Measurements from ENCODE around the gene EIF3A.
"Not testable (repeated sequence)": the region's sequence is repeated elsewhere in the genome, so short reads cannot be mapped to it uniquely, and the experiment has no call there.

The EIF3A gene

GRCh38 chr10:119049777-119050176 lies 30.8 kb downstream of the EIF3A start:
- no peak for DNase-seq

DNA sequence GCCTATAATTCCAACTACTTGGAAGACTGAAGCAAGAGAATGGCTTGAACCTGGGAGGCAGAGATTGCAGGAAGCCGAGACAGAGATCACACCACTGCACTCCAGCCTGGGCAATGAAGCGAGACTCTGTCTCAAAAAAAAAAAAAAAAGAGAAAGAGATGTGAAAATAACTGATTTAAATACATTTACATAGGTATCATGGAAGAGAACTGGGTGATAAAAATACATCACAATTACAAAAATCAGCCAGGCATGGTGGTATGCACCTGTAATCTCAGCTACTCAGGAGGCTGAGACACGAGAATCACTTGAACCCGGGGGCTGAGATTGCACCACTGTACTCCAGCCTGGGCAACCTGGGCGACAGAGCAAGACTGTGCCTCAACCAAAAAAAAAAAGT lies 31.3 kb downstream of the EIF3A start:
- no peak for DNase-seq

DNA sequence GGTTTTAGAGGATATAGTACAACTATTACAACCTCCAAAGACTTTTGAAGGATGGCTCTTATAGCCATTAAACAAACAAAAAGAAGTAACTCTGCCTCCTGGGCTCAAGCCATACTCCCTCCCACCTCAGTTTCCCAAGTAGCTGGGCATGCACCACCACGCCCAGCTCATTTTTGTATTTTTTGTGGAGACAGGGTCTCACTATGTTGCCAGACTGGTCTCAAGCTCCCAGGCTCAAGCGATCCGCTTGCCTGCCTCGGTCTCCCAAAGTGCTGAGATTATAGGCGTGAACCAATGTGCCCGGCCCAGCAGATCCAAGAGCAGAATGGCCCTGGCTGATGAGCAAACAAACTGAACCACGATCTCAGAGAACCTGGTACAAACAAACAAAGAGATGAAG lies 35.1 kb downstream of the EIF3A start:
- DNase-seq = no peak

- DNase-seq = no peak
Observed at GRCh38 chr10:119042169-119042568, 38.4 kb downstream of the EIF3A start.

- no peak for DNase-seq
Observed at GRCh38 chr10:119041326-119041725, 39.3 kb downstream of the EIF3A start.

DNA sequence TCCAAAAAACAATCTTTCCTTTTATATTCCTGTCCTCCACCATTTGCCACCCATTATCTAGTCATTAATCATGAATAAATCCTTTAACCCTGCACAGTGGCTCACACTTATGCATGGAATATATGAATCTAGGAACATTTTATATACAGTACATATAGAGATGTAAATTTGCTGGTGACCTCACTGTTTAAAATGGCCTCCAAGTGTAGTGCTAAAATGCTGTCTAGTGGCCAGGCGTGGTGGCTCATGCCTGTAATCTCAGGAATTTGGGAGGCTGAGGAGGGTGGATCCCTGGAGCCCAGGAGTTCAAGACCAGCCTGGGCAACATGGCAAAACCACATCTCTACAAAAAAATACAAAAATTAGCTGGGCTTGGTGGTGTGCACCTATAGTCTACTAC lies 41.5 kb downstream of the EIF3A start:
- no peak for DNase-seq

- DNase-seq = no peak
Observed at GRCh38 chr10:119031496-119032059, 49.0 kb downstream of the EIF3A start.

- peak; percentile 6 for DNase-seq
Observed at GRCh38 chr10:119030421-119031250, 50.0 kb downstream of the EIF3A start.

DNA sequence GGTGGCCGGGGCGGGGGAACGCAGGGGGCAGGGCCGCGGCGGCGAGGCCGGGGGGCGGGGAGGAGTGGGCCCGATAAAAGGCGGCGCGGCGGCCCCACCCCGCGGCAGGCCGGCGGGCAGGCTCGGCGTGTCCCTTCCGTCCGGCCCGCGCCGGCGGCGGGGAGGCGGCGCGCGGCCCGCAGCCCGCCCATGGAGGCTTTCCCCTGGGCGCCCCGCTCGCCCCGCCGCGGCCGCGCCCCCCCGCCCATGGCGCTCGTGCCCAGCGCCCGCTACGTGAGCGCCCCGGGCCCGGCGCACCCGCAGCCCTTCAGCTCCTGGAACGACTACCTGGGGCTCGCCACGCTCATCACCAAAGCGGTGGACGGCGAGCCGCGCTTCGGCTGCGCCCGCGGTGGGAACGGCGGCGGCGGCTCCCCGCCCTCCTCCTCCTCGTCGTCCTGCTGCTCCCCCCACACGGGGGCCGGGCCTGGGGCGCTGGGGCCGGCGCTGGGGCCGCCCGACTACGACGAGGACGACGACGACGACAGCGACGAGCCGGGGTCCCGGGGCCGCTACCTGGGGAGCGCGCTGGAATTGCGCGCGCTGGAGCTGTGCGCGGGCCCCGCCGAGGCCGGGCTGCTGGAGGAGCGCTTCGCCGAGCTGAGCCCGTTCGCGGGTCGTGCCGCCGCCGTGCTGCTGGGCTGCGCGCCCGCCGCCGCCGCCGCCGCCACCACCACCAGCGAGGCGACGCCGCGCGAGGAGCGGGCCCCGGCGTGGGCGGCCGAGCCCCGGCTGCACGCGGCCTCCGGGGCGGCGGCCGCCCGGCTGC lies 50.8 kb downstream of the EIF3A start, which contains the start of gene NANOS1:
Gene NANOS1, plus strand, starts transcription at position 102 of the 808 bp plus-strand sequence. Its CDS starts 88 bp downstream, at position 190.
- no peak for DNase-seq

DNA sequence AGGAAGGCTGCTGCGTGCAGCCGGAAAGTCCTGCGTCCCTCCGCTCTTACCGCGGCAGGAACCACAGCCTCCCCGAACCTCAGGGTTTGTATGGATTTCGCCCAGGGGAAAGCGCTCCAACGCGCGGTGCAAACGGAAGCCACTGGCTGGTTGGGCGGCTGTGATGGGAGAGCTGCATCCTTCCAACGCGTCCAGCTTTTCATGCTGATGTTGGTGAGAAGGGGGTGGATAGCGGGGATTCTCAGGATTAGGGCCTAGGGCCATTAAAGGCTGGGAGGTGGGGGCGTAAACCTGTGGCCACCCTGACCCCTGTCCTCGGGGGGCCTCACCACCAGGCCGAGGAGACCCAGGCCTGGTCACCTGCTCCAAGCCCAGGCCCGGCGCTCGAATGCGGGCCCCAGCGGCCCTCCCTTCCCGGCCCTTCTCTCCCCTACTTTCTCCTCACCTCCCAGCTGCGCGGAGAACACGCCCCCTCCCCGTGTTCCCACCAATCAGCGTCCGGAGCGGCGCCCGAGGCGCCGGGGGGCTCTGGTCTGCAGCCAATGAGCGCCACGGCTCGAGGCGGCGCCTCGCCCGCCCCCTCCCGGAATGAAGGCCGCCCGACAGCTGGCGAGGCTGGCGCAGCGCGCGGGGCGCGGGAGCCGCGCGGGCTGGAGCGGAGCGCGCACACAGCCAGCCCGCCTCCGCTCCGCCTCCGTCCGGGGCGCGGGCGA lies 51.6 kb downstream of the EIF3A start:
- DNase-seq = peak; percentile 6

DNA sequence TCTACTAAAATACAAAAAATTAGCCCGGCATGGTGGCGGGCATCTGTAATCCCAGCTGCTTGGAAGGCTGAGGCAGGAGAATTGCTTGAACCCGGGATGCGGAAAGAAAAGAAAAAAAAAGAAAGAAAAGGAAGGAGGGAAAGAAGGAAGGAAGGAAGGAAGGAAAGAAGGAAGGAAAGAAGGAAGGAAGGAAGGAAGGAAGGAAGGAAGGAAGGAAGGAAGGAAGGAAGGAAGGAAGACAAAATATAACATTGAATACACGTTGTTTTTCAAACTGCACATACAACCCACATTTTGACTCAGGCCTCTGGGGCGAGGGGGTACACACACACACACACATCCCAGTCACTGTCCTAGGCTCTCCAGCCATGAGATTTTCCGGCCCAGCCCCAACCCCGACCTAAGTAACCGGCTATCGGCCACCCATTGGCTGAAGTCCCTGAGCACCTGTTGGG lies 52.1 kb downstream of the EIF3A start:
- not testable (repeated sequence) for DNase-seq

- DNase-seq = no peak
Observed at GRCh38 chr10:119026301-119027110, 54.1 kb downstream of the EIF3A start.

DNA sequence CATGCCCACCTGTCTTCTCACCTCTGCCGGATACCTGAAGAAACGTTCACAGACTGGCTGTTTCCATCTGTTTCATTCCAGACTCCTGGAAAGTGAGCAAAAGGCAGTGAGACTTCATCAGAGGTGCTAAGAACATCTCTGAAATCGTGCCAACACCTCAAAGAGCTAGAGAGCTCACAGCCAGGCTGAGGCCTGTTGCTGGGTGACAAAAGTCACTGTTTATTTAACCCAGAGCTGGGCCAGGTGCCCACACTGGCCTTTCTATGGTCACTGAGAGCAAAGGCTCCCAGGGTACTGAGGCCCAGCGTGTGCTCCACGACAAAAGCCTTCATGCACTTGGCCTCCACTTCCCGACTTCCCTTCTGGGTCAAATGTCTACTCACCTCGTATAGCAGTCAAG lies 54.8 kb downstream of the EIF3A start:
- no peak for DNase-seq

- DNase-seq = no peak
Observed at GRCh38 chr10:119025336-119025735, 55.3 kb downstream of the EIF3A start.

DNA sequence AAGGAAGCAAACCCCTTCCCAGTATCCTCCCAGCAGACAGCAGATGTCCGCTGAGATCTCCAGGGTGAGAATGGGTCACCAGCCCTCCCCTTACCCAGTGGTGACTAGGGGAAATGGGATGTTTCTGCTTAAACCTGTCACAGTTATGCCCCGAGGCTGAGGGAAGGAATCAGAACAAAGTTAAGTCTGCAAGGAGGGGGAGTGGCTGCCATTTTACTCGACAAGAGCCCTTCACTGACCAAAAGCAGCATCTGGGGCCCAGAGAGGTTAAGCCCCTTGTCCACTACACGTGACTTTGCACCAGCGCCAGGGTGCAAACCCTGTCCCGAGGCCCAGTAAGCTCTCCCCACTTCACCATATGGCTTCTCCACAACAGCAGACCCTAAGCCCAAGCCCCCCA lies 55.7 kb downstream of the EIF3A start:
- DNase-seq = no peak

- DNase-seq = no peak
Observed at GRCh38 chr10:119023553-119023868, 57.1 kb downstream of the EIF3A start.

- no peak for DNase-seq
Observed at GRCh38 chr10:119022846-119023552, 57.6 kb downstream of the EIF3A start.

DNA sequence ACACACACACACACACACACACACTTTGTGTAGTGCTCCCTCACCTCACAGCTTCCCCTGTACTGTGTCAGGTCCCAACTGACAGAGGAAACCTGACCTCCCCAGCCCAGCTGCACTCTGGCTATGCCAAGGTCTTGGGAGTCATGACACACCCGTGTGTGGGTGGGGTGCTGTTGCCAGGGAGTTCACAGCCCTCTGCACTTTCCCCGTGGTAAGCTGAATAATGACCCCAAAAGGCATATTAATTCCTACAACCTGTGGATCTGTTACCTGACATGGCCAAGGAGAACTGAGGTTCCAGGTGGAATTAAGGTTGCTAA lies 60.0 kb downstream of the EIF3A start:
- DNase-seq = no peak

DNA sequence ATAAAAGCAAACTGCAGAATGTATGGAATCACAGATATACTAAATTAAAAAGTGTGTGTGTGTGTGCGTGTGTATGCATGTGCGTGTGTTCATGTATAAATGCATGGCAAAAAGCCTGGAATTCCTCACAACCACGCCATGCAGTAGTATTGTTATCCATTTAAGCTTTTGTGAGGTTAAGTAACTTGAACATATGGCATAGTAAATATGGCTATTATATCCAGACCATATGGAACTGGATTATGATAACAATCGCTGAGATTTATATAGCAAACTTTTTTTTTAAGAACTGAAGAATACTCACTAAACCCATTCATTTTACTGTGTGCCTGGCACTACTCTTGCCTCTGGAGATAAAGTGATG lies 73.4 kb downstream of the EIF3A start:
- no peak for DNase-seq

DNA sequence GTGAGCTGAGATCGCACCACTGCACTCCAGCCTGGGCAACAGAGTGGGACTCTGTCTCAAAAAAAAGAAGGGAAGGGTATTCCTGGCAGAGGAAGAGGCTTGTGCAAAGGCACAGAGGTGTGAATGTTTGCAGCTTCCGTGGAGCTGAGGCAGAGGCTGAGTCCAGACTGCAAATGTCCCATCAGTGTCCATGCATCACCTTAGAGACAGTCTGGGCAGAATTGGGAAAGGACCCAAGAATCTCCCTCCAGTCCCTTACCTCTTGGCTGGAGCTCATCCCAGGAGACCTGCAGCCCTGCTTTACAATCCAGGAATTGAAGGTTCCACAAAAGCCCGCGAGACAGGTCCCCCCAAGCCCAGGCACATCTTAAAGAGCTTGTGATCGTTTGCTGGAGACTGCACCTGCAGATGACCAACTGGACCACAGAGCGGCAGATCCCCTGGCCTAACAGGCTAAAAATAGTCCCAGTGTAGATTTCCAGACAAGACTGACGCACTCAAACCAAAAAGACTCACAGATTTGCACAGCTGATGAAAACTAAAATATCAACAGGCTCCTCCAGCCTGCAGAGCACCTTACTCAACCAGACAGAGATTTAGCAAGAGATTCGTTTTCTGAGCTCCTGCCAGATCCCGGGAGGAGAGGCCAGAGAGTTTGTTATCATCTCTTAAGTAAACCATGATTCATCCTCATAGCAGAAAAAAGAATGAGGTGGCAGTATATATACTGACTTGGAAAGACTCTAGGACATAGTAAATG lies 74.0 kb downstream of the EIF3A start:
- no peak for DNase-seq
